ENCODE data around the gene STX1B.
"Not testable (repeated sequence)": the region's sequence is repeated elsewhere in the genome, so short reads cannot be mapped to it uniquely, and the experiment has no call there.

Gene STX1B

DNA sequence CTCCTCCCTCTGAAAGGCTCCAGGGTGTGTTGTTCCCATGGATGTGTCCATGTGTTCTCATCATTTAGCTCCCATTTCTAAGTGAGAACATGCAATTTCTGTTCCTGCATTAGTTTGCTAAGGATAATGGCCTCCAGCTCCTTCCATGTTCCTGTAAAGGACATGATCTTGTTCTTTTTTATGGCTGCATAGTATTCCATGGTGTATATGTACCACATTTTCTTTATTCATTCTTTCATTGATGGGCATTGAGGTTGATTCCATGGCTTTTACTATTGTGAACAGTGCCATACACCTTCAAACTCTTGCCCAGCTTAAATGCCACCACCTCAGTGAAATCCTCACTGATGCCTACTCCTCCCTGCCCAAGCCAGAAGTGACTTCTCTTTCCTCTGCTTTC, 66.1 kb downstream of the STX1B start:
- Histone ChIP-seq H2AFZ (ENCODE audit: low read length) (no peak overlapping the region), H3K79me2 (ENCODE audit: insufficient read depth, low read length) (no peaks in the 10 kb centered on the region), H3K27ac (ENCODE audit: low read depth, low read length, poor library complexity, severe bottlenecking) (no peak overlapping the region), H3F3A (ENCODE audit: insufficient read depth, low read length) (no peaks in the 10 kb centered on the region), H3K9me2 (ENCODE audit: low read depth, low read length) (no peaks in the 10 kb centered on the region), H3K9ac (ENCODE audit: low read length) (no peak overlapping the region), H3K9me3 (ENCODE audit: low read length) (no peaks in the 10 kb centered on the region), H3K27me3 (ENCODE audit: insufficient read depth, low read length) (no peaks in the 10 kb centered on the region), H3K4me2 (ENCODE audit: low read length) (no peak overlapping the region), H3K4me3 (ENCODE audit: low read depth, low read length, poor library complexity, severe bottlenecking) (no peak overlapping the region), H3K4me1 (ENCODE audit: insufficient read depth, low read length, severe bottlenecking) (peaks cover 14% of the 10 kb centered on the region), H4K20me1 (ENCODE audit: insufficient read depth, low read length) (no peaks in the 10 kb centered on the region), H3K36me3 (ENCODE audit: insufficient read depth, low read length) (peaks cover 25% of the 10 kb centered on the region; the same call in 1 of the 2 replicates)
- TF ChIP-seq CTCF (IDR thresholded peaks at IDR 0.05; ENCODE audit: low read length) (no peak), EZH2 (IDR thresholded peaks at IDR 0.05; ENCODE audit: borderline replicate concordance, low read length) (no peak)

- no peak for TF ChIP-seq EZH2 (IDR thresholded peaks at IDR 0.05; ENCODE audit: borderline replicate concordance, low read length)
- TF ChIP-seq CTCF (IDR thresholded peaks at IDR 0.05; ENCODE audit: low read length): no peak
- Histone ChIP-seq H3K4me2 (ENCODE audit: low read length) (peak overlapping the region; percentile 44), H3K36me3 (ENCODE audit: insufficient read depth, low read length) (peaks cover 25% of the 10 kb centered on the region; the same call in 1 of the 2 replicates), H3K79me2 (ENCODE audit: insufficient read depth, low read length) (no peaks in the 10 kb centered on the region), H3K27me3 (ENCODE audit: insufficient read depth, low read length) (no peaks in the 10 kb centered on the region), H3K9ac (ENCODE audit: low read length) (no peak overlapping the region; the same call in 1 of the 2 replicates), H3K27ac (ENCODE audit: low read depth, low read length, poor library complexity, severe bottlenecking) (no peak overlapping the region), H3K9me2 (ENCODE audit: low read depth, low read length) (no peaks in the 10 kb centered on the region), H4K20me1 (ENCODE audit: insufficient read depth, low read length) (no peaks in the 10 kb centered on the region), H3K4me1 (ENCODE audit: insufficient read depth, low read length, severe bottlenecking) (peaks cover 22% of the 10 kb centered on the region), H3K9me3 (ENCODE audit: low read length) (no peaks in the 10 kb centered on the region), H3K4me3 (ENCODE audit: low read depth, low read length, poor library complexity, severe bottlenecking) (no peak overlapping the region), H2AFZ (ENCODE audit: low read length) (no peak overlapping the region), H3F3A (ENCODE audit: insufficient read depth, low read length) (no peaks in the 10 kb centered on the region)
Observed at GRCh38 chr16:30942426-30942806, 68.0 kb downstream of the STX1B start.

DNA sequence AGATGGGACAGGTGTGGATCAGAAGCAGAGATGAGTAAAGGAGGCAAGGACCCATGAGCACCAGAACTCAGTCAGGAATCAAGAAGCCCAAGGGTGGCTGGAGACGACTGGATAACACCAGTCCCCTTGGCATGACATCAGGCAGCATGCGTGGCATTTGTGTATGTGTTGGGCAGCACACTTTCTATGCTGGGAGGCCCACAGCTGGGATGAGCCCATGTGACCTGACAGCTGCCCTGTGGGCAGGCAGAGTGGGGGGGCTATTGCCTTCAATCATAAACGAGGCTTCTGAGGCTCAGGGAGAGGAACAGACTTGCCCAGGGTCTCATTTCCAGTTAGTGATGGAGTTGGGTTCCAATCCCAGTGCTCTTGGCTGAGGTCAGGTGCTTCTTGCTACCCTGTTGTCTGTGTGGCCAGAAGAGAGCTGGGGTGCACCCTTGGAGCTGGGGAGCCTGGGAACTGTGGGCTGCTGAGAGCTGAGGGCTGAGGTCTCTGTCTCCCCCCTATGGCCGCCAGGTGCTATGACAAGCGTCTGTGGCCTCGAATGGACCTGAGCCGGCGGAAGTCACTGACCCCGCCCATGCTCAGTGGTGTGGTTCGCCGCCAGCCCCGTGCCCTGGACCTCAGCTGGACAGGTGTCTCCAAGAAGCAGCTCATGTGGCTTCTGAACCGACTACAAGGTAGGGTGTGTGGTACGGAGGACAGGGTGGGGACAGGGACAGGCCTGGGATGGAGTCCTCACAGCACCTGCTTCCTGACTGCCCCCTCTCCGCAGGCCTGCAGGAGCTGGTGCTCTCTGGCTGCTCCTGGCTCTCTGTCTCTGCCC, 68.6 kb downstream of the STX1B start:
- Histone ChIP-seq H2AFZ (ENCODE audit: low read length) (no peak overlapping the region), H3K9me2 (ENCODE audit: low read depth, low read length) (no peaks in the 10 kb centered on the region), H3K9me3 (ENCODE audit: low read length) (no peaks in the 10 kb centered on the region), H3K36me3 (ENCODE audit: insufficient read depth, low read length) (peaks cover 29% of the 10 kb centered on the region; the same call in 1 of the 2 replicates), H3K4me1 (ENCODE audit: insufficient read depth, low read length, severe bottlenecking) (peaks cover 23% of the 10 kb centered on the region), H3K9ac (ENCODE audit: low read length) (no peak overlapping the region; the same call in 1 of the 2 replicates), H3F3A (ENCODE audit: insufficient read depth, low read length) (no peaks in the 10 kb centered on the region), H3K27me3 (ENCODE audit: insufficient read depth, low read length) (no peaks in the 10 kb centered on the region), H3K4me3 (ENCODE audit: low read depth, low read length, poor library complexity, severe bottlenecking) (peak overlapping the region; percentile 18), H3K27ac (ENCODE audit: low read depth, low read length, poor library complexity, severe bottlenecking) (no peak overlapping the region), H3K4me2 (ENCODE audit: low read length) (peak overlapping the region; percentile 44), H3K79me2 (ENCODE audit: insufficient read depth, low read length) (no peaks in the 10 kb centered on the region), H4K20me1 (ENCODE audit: insufficient read depth, low read length) (no peaks in the 10 kb centered on the region)
- TF ChIP-seq EZH2 (IDR thresholded peaks at IDR 0.05; ENCODE audit: borderline replicate concordance, low read length) (no peak), CTCF (IDR thresholded peaks at IDR 0.05; ENCODE audit: low read length) (peak; percentile 93)

- H3F3A ChIP-seq (ENCODE audit: insufficient read depth, low read length); H3K4me2 ChIP-seq (ENCODE audit: low read length); H3K9ac ChIP-seq (ENCODE audit: low read length); H3K79me2 ChIP-seq (ENCODE audit: insufficient read depth, low read length); H3K9me3 ChIP-seq (ENCODE audit: low read length); H3K27me3 ChIP-seq (ENCODE audit: insufficient read depth, low read length); H4K20me1 ChIP-seq (ENCODE audit: insufficient read depth, low read length); H3K27ac ChIP-seq (ENCODE audit: low read depth, low read length, poor library complexity, severe bottlenecking); H3K9me2 ChIP-seq (ENCODE audit: low read depth, low read length); H3K4me3 ChIP-seq (ENCODE audit: low read depth, low read length, poor library complexity, severe bottlenecking); H2AFZ ChIP-seq (ENCODE audit: low read length): not testable (repeated sequence)
- H3K4me1 ChIP-seq (ENCODE audit: insufficient read depth, low read length, severe bottlenecking): peaks cover 23% of the 10 kb centered on the region
- peaks cover 26% of the 10 kb centered on the region; the same call in 1 of the 2 replicates for H3K36me3 ChIP-seq (ENCODE audit: insufficient read depth, low read length)
Observed at GRCh38 chr16:30939571-30939970, 70.9 kb downstream of the STX1B start.
